Neural cell (in vitro differentiated cells): ENCODE results near the gene KIAA0753.

Experiments used
- CTCF ChIP-seq: fragments of 450-650 bp; IDR thresholded peaks from 2 replicates; pipeline ENCODE4 v1.5.1; 2014; ENCODE audit warnings: antibody characterized with exemption, mild to moderate bottlenecking, moderate library complexity; ENCODE audit not compliant: poor library complexity, severe bottlenecking
- EZH2 ChIP-seq: fragments of 200-600, 300-800 bp; shearing (Covaris generic), sonication (generic); IDR thresholded peaks from 2 replicates; pipeline ENCODE4 v1.6.1; 2014; ENCODE audit warnings: antibody characterized with exemption, low read length, borderline replicate concordance, mild to moderate bottlenecking; ENCODE audit not compliant: insufficient read depth, poor library complexity, severe bottlenecking
- MXI1 ChIP-seq: fragments of 450-650 bp; conservative IDR thresholded peaks from 2 replicates; pipeline ENCODE4 v1.6.1; 2014; ENCODE audit warnings: antibody characterized with exemption, mild to moderate bottlenecking; ENCODE audit not compliant: poor library complexity, severe bottlenecking
- POLR2AphosphoS5 ChIP-seq: IDR thresholded peaks from 2 replicates; pipeline ENCODE4 v1.6.1; 2012
- SMC3 ChIP-seq: fragments of 450-650 bp; conservative IDR thresholded peaks from 2 replicates; pipeline ENCODE4 v1.6.1; 2014; ENCODE audit warnings: antibody characterized with exemption, mild to moderate bottlenecking, moderate library complexity; ENCODE audit not compliant: poor library complexity
- TF ChIP-seq, protein P1 (sequence below): IDR thresholded peaks from 2 replicates; pipeline ENCODE4 v1.6.1; 2012; ENCODE audit warnings: borderline replicate concordance

DNA sequence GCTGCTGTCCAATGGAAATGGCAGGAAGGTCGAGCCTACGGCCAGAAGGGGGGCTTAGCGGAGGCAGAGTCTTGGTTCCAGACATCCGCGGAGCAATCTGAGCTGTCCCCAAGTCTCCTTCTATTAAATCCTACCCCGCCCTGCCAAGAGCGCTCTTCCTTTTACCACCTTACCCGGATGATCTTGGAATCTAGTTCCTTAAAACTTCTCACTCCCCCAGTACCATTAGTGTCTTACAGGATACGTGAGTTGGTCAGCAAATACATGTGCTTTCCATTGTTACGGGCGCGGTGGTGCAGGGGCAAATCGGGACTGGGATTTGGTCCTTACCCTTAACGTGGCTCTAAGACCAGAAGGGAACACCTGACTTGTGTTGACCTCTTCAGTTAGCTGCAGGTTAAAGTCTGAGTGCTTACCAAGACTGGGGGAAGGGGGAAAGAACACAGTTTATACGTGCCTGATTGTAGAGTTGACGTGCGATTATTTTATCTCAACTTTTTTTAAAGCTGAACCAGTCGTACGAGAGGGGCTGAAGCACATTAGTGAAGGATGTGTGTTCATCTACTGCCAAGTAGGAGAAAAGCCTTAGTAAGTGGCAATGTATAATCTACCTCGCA, 844 bp upstream of the KIAA0753 start:
- TF ChIP-seq CTCF (no peak), POLR2AphosphoS5 (no peak), SMC3 (no peak), MXI1 (no peak), EZH2 (no peak)
- TF ChIP-seq, protein P1, sequence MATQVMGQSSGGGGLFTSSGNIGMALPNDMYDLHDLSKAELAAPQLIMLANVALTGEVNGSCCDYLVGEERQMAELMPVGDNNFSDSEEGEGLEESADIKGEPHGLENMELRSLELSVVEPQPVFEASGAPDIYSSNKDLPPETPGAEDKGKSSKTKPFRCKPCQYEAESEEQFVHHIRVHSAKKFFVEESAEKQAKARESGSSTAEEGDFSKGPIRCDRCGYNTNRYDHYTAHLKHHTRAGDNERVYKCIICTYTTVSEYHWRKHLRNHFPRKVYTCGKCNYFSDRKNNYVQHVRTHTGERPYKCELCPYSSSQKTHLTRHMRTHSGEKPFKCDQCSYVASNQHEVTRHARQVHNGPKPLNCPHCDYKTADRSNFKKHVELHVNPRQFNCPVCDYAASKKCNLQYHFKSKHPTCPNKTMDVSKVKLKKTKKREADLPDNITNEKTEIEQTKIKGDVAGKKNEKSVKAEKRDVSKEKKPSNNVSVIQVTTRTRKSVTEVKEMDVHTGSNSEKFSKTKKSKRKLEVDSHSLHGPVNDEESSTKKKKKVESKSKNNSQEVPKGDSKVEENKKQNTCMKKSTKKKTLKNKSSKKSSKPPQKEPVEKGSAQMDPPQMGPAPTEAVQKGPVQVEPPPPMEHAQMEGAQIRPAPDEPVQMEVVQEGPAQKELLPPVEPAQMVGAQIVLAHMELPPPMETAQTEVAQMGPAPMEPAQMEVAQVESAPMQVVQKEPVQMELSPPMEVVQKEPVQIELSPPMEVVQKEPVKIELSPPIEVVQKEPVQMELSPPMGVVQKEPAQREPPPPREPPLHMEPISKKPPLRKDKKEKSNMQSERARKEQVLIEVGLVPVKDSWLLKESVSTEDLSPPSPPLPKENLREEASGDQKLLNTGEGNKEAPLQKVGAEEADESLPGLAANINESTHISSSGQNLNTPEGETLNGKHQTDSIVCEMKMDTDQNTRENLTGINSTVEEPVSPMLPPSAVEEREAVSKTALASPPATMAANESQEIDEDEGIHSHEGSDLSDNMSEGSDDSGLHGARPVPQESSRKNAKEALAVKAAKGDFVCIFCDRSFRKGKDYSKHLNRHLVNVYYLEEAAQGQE = no peak
